Activated T-cell treated with anti-CD3 and anti-CD28 coated beads, Interleukin-2, amount 50 U/mL, for 1 hour (primary cell): ENCODE data around the gene CMTM4.
A peak's percentile ranks its signal among the peaks of the same experiment; 100 is the strongest.
"Not testable (repeated sequence)": the region's sequence is repeated elsewhere in the genome, so short reads cannot be mapped to it uniquely, and the experiment has no call there.

Experiments
- DNase-seq: peaks from one replicate; pipeline ENCODE4 v3.0.0-alpha.2; 2020

CMTM4 gene

GRCh38 chr16:66611911-66612310 is 84.6 kb downstream of the CMTM4 start:
- not testable (repeated sequence) for DNase-seq

DNA sequence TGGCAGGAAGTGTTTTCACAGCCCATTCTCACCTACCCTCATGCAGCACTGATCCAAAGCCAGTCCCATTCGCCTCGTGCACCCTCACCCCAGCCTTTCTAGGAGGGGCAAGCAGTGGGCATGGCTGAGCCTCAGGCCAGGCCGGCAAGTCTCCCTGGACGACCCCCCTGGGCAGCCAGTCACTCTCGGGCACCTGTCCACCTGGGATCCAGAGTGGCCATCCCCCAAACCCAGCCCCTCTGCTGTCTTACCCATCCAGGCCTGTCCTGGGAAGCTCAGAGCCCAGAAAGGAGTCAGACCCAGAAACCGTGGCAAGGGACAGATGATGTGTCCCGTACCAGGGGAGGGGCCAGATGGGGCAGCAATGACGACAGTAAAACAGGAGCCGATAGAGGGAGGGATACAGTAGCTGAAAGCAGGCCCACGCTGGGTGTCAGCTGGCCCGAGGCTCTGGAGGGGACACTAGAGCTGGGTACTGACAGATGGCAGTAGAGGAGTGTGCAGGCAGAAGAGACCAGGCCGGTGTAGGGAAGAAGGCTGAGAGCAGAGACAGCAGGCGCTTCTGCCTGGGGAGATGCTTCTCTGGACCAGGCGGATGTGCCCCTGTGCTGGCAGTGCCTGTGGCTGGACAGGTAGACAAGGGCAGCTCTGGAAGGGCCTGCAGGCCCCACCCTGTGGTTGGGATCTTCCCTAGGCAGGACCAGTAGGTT is 86.3 kb downstream of the CMTM4 start:
- no peak for DNase-seq

DNA sequence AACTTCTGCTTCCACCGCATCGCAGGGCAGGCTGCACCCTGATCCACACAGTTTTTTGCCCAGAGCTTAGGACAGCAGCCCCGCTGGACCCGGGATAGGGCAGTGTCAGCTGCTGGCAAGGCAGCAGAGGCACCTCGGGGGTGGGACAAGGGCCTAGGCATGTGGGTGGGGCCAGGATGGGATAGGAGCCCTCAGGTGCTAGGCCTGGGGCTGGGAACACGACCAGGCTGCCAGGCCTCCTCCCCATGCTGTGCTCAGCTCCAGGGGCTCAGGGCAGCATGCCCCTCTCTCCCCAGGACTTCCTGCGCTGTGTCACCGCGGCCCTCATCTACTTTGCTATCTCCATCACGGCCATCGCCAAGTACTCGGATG is 87.4 kb downstream of the CMTM4 start:
- no peak for DNase-seq

DNA sequence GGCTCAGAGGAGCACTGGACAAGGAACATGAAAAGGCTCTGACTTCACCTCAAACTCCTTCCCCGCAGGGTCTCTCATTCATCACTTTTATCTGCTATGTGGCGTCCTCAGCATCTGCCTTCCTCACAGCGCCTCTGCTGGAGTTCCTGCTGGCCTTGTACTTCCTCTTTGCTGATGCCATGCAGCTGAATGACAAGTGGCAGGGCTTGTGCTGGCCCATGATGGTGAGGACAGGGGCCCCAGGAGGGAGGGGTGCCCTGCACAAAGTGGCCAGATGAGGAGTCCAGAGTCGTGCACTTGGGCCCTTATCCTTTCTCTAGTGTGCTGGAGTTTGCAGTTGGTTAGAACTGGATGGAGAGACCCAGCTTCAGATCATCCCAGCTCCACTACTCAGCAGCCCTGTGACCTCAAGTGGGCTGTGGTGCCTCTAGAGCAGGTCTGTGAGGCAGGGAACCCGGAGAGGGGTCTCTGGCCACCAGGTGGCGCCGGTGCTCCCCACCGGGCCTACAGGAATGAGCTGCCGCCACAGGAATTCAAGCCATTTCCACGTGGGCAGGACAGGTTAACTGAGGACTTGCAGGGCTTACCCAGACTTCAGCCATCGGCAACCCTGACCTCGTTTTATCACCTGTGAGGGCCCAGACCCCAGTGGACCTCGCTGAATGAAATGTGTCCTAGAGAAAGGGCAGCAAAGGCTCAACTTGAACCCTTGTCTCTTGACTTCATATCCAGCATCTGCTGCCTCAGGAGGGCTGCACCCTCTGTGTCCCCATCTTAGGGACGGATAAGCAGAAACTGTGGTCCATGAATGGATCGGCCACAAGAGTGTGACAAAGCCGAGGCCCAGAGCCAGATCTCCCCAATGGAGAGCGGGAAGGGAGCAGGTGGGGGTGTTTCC is 88.1 kb downstream of the CMTM4 start:
- DNase-seq, result peak; percentile 86

DNA sequence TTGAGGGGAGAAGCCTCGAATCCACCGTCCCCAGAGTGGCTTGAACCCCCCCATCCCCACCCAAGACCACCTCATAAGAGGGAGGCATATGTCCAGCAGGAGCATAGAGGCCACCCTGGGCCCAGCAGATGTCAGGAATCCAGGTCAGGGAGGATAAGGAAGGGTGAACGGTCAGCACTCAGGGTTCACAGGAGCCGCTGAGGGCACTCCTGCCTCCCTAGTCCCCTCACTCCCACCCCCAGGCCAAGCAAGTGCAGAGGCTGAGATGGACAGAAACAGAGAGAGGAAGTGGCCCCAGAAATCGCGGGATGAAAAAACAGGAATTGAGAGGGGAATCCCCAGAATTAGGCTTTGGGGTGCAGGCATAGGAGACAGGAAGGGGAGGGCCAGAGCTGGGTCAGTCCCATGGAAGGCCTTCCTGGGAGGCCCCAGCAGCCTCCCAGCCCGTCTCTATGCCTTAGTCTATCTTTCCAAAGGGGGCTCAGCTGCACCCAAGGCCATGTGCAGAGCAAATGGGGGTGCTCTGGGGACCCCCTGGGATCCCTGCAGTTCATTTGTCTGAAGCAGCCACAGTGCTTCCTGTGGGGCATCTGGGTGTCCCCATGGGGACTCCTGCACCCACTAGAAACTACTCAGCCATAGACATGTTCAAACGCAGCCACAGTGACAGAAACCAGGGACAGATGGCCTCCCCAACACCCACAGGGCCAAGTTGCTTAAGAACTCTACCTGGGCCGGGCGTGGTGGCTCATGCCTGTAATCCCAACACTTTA is 90.4 kb downstream of the CMTM4 start:
- no peak for DNase-seq

DNA sequence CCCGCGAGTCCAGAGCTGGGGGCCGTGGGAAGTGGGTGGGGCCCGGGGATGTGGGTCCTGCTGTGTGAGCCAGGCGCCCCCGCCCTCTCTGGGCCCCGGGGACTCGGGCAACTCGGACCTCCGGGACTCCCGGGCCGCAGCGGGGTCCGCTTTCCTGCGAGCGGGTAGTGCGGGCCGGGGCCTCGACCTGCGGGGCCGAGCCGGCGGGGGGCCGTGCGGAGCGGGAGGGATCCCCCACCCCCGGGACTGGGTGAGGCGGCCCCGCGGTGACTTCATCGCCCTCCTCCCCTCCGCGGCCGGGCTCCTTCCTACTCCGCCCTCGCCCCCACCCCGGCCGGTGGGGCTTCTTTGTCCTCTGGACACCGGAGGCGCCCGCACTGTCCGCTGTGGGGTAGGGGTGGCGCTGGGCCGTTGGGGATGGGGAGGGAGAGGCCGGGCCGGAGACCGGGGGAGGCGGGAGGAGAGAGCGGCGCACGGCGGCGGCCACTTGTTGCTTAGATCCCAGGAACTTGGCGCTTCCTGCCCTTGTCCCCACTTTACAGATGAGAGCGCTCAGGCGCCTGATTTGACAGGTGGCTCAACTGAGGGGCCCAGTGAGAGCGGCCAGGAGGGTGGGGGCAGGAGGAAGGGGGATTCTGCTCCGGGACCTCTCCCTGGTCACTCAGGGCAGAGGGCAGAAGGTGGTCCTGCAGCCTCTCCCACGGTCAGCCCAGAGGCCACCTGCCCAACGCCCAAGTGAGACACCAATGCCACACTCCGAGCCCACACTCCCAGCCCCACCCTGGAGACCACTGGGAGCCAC is 91.2 kb downstream of the CMTM4 start:
- no peak for DNase-seq

- DNase-seq, result peak; percentile 85
Measured at GRCh38 chr16:66604376-66605176, 92.0 kb downstream of the CMTM4 start, which contains the start of gene CMTM3. Gene CMTM3 (plus strand): TSS chr16:66604704. CDS start chr16:66604806, 102 bp downstream.

DNA sequence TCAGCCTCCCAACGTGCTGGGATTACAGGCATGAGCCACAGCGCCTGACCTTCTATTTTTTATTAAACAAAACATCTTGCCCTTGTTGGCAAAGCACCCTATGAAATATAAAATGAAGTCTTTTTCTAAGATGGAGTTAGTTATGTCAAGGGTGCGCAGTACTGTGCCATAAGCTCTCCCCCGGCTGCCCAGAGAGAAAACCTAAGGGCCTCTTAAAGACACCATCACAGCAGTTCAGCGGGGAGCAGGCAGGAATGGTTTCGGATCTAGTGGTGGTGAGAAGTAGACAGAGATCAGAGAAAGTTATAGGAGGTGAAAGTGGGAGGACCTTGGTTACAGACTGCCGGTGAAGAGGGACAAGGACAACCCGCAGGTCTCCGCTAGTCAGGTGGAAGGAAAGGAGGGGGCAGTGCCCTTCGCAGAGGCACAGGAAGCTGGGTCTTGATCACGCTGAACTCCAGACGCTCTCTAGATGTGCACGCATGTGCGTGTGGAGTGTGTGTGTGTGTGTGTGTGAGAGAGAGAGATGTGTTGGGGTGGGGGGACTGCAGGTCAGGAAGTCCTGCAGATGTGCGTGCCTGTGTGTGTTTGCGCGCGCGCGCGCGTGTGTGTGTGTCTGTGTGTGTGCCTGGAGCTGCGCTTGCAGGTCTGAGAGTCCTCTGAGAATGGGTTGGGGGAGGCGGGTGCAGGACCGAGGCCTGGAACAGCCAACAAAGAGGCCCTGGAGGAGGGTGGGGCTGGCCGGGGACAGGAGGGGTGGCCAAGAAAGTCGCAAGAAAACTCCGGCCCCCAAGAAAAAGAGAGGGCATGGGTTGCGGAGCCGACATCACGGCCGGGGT is 92.8 kb downstream of the CMTM4 start:
- peak; percentile 68 for DNase-seq

GRCh38 chr16:66601471-66601870 is 95.1 kb downstream of the CMTM4 start:
- DNase-seq, result no peak

- DNase-seq, result no peak
Measured at GRCh38 chr16:66600477-66600876, 96.1 kb downstream of the CMTM4 start.

GRCh38 chr16:66599726-66600125 is 96.8 kb downstream of the CMTM4 start:
- no peak for DNase-seq

GRCh38 chr16:66598111-66598510 is 98.4 kb downstream of the CMTM4 start:
- DNase-seq, result no peak

- no peak for DNase-seq
Measured at GRCh38 chr16:66596986-66597848, 99.3 kb downstream of the CMTM4 start.

GRCh38 chr16:66596559-66596958 is 100.0 kb downstream of the CMTM4 start:
- DNase-seq, result not testable (repeated sequence)

DNA sequence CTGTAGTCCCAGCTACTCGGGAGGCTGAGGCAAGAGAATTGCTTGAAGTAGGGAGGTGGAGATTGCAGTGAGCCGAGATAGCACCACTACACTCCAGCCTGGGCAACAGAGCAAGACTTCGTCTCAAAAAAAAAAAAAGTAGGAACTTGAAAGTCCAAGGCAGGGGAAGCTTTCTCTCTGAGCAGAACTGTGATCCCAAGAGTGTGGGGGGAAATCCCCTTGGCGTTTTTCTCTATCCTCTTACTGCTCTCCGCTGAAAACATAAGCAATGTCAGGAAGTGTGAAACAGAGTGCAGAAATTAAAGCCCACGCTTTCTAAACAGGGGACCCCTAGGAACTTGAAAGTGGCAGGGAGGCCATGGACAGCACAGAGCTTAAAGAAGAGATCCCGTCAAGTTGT is 101.8 kb downstream of the CMTM4 start:
- no peak for DNase-seq

GRCh38 chr16:66592814-66593213 is 103.7 kb downstream of the CMTM4 start:
- no peak for DNase-seq

- no peak for DNase-seq
Measured at GRCh38 chr16:66592241-66592640, 104.3 kb downstream of the CMTM4 start.

DNA sequence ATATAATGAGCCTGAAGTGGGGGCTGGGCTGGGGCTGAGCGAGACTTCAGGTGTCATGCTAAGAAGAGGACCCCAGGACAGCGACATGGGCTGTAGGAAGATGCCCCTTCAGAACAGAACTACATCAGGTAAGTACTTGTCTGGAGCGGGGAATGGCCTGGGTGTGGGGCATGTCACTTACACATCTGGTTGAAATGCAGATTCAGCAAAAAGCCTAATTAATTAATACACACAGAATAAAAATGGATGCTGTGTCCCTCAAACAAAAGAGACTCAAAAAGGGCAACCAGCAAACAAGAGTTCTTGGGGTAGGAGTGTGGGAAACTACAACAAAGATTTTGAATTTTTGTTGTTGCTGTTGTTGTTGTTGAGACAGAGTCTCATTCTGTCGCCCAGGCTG is 105.5 kb downstream of the CMTM4 start:
- no peak for DNase-seq

GRCh38 chr16:66590322-66590721 is 106.2 kb downstream of the CMTM4 start:
- no peak for DNase-seq
